Activated T-cell treated with anti-CD3 and anti-CD28 coated beads for 4 hours (primary cell): ENCODE data around the gene HTRA1.

Source experiments
- DNase-seq: peaks from one replicate; pipeline ENCODE4 v3.0.0-alpha.2; 2020

Gene HTRA1

DNA sequence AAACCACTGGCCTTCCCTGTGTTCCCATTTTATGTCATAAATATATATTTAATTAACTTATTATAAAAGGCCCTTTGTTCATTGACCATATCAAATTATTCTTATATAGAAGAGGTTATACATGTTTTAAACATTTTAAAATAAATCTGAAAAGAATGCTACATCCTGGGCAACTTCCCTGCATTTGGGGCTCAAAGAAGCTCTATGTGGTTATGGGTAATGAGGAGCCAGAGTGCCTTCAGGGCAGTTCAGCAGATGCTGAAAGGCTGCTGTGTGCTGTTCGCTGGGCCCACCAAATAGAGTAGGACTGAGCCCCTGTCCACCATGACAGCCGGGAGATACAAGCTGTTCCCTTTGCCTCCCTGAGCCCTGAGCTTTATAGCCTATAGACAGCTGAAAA is 35.9 kb downstream of the HTRA1 start:
- DNase-seq, result no peak

DNA sequence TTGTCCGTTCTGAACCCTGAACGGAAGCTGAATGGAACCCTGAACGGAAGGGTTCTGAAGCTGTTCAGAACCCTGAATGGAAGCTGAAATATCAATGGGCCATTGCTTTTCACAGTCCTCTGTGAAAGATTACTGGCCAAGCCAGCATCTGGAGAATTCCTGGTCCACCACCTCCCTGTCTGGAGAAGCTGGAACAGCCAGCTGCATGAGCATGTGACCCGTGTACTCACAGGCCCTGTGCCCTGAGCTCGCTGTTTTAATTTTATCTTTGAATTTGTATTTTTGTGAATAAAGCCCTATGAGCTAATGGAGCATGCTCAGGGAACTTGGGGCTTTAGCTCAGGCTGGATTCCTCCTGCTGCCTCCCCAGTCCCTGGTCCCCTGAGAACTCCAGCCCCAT is 37.2 kb downstream of the HTRA1 start:
- no peak for DNase-seq

DNA sequence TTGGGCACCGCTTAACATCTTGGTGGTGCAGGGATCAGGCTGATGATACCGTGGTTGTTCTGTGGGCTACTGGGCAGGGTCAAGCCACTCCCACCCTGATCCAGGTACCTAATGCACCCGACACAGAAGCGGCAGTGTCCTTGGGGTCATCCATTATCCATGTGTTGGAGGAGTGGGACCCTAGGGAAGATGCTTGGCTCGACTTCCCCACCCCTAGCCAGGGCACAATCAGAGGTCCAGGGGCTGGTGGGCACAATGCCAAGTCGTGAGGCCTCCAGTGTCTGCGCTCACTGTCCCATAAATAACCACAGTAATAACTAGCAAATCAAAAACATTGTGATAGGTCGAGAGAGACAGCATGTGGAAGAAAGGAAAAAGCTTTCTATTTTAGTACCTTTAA is 37.7 kb downstream of the HTRA1 start:
- DNase-seq, result no peak

DNA sequence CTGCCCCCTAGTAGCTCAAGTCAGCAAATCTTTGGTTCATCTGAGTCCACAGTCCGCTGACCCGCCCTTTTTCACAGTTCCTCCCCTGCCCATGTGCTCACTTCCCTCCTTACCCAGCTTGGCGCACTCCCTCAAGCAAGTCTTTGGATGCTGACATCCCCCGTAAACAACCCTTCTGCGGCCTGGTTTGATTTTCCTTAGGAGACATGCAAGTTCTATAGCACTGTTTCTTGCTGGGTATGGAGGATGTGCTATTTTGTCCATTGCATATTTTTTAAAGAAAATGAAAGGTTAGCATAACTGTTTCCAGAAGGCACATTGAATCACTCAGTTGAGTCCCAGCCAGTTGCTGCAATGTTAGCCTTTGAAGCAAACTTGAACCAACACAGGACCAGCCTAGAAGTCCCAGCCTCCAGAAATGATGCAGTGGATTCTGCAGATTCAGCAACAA is 38.2 kb downstream of the HTRA1 start:
- DNase-seq, result no peak

DNA sequence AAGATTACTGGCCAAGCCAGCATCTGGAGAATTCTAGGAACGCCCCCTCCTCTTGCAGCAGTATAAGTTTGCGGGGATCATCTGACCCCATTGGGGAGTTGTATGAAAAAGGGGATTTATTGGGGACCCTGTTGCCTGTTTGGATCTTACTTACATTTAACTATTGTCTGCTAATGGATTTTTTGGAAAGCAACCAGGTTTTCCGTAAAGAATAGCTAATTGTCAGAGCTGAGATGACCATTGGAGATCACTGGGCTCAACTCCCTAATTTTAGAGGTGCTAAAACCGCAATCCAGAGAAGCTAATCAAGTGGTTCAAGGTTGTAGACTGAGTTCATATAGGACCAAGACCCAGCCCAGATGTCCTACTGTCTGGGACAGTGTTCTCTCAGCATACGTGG is 38.8 kb downstream of the HTRA1 start:
- DNase-seq, result no peak

DNA sequence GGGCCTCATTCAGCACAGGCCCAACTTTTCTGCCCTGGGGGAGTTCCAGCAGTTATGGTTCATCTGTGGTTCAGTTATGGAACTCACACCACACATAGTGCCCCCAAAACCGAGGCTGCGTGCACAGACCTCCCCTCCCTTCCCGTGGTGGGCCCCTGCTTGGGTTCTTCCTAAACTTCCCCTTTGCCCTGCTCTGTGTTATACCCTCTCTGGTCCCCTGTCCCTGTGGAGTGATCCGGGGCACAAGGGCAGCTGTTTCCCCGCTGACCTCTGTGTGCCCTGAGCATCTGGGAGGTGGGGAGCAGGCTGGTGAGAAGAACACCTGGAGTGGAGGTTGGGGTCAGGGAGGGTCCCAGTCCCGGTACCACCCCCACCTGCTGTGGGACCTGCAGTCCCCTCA is 39.4 kb downstream of the HTRA1 start:
- no peak for DNase-seq

- no peak for DNase-seq
Measured at GRCh38 chr10:122503012-122503411, 41.7 kb downstream of the HTRA1 start.

- DNase-seq, result no peak
Measured at GRCh38 chr10:122503886-122504609, 42.7 kb downstream of the HTRA1 start.

DNA sequence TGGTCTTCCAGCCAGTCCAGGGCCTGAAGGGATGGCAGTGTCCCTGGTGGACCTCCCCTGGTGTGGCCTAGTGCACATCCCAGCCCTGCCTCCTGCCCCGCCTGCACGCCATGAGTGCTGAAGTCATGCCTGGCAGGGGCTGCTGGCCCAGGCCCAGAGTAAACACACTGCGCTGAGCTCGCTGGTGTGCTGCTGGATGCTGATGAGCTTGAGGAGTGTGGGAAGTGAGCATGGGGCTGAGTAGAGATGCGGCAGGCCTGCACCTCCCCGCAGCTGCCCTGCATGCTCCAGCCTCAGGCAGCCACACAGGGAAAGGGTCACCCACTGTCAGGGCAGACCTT is 43.2 kb downstream of the HTRA1 start:
- DNase-seq, result no peak

- no peak for DNase-seq
Measured at GRCh38 chr10:122505011-122505410, 43.7 kb downstream of the HTRA1 start.

- no peak for DNase-seq
Measured at GRCh38 chr10:122505885-122506645, 44.7 kb downstream of the HTRA1 start.

DNA sequence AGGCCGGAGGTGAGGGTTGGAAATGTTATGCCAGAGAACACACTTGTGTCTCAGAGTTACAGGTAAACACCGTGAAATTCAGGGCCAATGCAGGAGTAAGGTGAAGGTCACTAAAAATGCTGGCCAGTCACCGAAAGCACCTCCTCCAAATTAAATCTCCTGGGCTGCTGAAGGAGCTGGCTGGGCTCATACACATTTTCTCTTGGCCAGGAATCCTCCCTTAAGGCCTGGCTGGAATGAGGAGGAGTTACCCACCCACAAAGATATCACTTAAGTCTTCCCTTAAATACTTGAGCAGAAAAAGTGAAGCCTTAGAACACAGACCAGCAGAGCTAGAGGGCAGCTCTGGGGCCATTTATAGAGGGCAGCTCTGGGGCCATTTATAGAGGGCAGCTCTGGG is 46.3 kb downstream of the HTRA1 start:
- no peak for DNase-seq

DNA sequence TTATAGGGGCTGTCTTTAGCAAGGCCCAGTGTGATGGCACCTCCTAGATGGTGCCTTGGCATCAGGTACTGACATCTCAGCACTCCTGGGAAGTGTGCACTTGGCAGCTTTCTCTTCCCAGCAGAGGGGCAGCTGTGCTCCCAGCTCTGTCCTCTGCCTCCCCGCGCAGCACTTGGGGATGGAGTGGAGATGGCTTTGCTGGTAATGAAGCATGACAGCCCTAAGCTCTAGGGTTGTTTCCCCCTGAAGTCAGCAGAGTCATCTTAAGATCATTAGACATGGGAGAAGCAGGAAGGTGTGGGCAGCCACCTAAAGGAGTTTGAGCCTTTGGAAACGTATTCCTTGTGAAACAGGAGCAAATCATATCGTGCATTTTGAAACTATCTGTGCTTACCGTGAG is 46.7 kb downstream of the HTRA1 start:
- DNase-seq, result no peak

DNA sequence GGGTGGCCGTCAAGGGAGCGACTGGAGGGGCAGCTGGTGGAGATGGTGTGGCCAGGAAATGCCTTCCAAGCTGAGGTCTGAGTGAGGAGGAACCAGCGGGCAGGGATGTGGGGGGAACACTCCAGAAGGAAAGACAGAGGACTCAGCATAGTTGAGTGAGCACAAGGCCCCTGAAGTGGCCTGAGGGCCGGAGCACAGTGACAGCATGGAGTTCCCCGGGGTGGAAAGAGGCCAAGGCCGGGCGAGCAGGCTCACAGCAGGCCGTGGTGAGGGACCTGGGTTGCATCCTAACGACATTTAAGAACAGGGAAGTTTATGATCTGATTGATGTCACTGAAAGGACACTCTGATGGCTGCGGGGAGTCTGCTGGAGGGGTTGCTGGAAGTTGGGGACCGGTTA is 48.0 kb downstream of the HTRA1 start:
- DNase-seq, result no peak

- no peak for DNase-seq
Measured at GRCh38 chr10:122510326-122510725, 49.0 kb downstream of the HTRA1 start.

DNA sequence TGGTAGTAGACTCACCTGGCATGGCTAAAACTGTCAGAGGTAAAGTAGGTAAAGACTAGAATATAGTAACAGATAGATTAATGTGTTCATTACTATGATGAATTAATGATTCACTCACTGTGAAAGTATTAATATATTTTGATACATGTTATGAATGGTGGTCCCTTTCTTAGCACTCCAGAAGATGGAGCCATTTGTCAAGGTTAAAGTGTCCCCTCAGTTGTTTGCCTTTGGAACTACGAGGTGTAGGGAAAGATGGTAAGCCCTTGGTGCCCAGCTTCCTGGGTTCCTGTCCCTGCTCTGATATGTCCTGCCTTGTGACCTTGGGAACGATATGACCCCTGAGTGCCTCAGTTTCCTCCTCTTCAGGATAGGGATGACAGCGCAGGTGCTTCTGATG is 49.4 kb downstream of the HTRA1 start:
- no peak for DNase-seq

DNA sequence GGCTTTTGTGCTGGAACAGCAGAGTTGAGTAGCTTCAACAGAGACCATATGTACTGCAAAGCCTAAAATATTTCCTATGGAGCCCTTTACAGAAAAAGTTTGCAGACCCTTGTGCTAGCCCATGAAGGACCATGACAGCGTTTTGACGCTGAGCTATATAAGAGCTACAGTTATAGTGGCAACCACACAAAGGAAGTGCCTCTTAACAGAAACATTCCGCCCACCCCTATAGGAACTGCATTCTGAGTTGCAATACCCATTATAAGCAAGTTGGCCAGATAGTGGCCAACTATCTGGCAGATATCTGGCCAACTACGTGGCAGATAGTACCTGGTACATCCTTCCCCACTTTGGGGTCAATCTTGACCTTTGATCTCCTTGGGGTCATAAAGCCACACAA is 51.7 kb downstream of the HTRA1 start:
- DNase-seq, result no peak

- no peak for DNase-seq
Measured at GRCh38 chr10:122514045-122514840, 52.9 kb downstream of the HTRA1 start.

GRCh38 chr10:122515022-122515424 is 53.7 kb downstream of the HTRA1 start:
- no peak for DNase-seq

GRCh38 chr10:122515588-122516231 is 54.4 kb downstream of the HTRA1 start:
- peak; percentile 37 for DNase-seq

DNA sequence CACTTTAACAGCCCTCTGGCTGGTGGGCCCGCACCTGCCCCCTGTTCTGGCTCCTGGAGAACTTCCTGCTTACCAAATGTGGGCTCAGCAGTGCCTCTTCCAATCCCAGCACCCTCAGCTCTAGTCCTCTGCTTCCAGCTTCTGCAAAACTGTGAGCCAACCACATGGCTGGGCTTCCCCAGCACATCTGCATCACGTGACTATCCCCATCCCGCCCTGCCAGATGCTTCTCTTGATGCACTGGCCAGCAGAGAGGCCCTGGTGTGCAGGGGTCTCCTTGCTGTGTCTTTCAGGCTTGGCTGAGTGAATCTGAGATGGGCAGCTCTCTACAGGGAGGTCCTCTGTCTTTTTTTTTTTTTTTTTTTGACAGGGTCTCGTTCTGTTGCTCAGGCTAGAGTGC is 55.4 kb downstream of the HTRA1 start:
- DNase-seq, result no peak

- DNase-seq, result no peak
Measured at GRCh38 chr10:122519144-122519543, 57.8 kb downstream of the HTRA1 start.

DNA sequence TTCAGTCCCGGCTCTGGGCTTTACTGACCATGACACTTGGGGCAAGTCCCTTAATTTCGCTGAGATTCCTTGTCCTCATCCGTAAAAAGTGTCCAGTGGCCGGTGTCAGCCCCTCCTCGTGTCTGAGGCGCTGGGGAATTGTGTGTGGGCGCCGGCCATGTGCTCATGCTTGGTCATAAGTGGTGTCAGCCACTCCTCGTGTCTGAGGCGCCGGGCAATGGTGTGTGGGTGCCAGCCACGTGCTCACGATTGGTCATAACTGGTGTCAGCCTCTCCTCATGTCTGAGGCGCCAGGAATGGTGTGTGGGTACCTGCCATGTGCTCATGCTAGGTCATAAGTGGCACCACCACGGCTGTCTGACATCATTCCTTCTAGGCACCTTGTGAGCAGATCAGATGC is 58.5 kb downstream of the HTRA1 start:
- DNase-seq, result no peak
